Activated CD8-positive, alpha-beta T cell treated with anti-CD3 and anti-CD28 coated beads for 36 hours (primary cell): ENCODE measurements around the gene BAK1. TPM values are rescaled to one million over a fixed set of nuclear protein-coding genes. Genes with fewer than 3 reads are reported as not detected.

ENCODE experiments used
- ATAC-seq: fragments of 200-7000 bp; cut with Tn5 transposase; one replicate; pipeline ENCODE4 v1.10.0; 2021; ENCODE audit warnings: mild to moderate bottlenecking, moderate library complexity
- CTCF ChIA-PET: fragments of 350-600 bp; sonication (Branson Sonifier 250); formaldehyde crosslinking; loops from one replicate; lab custom pipeline; 2021; ENCODE audit warnings: antibody characterized with exemption; lab: Charles Lee
- POLR2A ChIA-PET: fragments of 350-600 bp; sonication (Branson Sonifier 250); formaldehyde crosslinking; loops from one replicate; lab custom pipeline; 2021; ENCODE audit warnings: antibody characterized with exemption; lab: Charles Lee
- DNase-seq: peaks from one replicate; pipeline ENCODE4 v3.0.0-alpha.2; 2020
- H3K27ac Mint-ChIP-seq: one replicate; pipeline ENCODE4 v1.8.0; 2021; ENCODE audit warnings: mild to moderate bottlenecking, mixed read lengths
- H3K27me3 Mint-ChIP-seq: one replicate; pipeline ENCODE4 v1.8.0; 2021; ENCODE audit warnings: mixed read lengths
- H3K36me3 Mint-ChIP-seq: one replicate; pipeline ENCODE4 v1.8.0; 2021; ENCODE audit warnings: low read depth, mixed read lengths
- H3K4me1 Mint-ChIP-seq: one replicate; pipeline ENCODE4 v1.8.0; 2021; ENCODE audit warnings: low read depth, mixed read lengths
- H3K4me3 Mint-ChIP-seq: one replicate; pipeline ENCODE4 v1.8.0; 2021; ENCODE audit warnings: mild to moderate bottlenecking, moderate library complexity, mixed read lengths
- H3K9me3 Mint-ChIP-seq: one replicate; pipeline ENCODE4 v1.8.0; 2021; ENCODE audit warnings: mixed read lengths
- CTCF ChIP-seq: fragments of 200-600 bp; IDR thresholded peaks from one replicate; pipeline ENCODE4 v1.8.0; 2022; ENCODE audit warnings: antibody characterized with exemption, mild to moderate bottlenecking
- intact Hi-C: fragments of 100-400 bp; cut with micrococcal nuclease; formaldehyde crosslinking; loops from one replicate; pipeline ENCODE4 v1.10.0; 2022
- total RNA-seq, 2 experiments: library from RNA; stranded (reverse); gene quantifications; one replicate each; pipeline ENCODE4 v1.2.3, GENCODE V29; 2021

Gene BAK1
- total RNA-seq, 2 experiments from 2014 or later: 33.8 to 34.3 TPM

DNA sequence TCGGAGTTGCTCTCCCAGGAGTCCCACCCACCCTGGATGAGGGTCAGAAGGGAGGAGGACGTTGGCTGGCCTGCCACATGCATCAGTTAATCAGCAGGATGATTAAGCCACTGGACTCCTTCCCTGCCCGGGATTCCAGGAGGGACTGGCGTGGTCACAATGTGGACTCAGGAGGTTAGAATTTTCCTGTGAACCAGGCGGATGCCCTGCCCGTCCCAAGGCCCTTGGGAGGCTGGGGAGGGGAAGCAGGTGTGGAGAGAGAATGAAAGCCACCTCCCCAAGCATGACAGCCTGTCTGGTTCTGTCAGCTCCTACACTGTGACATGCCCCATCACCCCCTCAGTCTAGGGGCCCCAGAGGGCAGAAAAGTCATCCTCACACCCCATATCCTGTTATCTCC lies 29.5 kb upstream of the BAK1 start:
- H3K27ac Mint-ChIP-seq: no peak overlapping the region

DNA sequence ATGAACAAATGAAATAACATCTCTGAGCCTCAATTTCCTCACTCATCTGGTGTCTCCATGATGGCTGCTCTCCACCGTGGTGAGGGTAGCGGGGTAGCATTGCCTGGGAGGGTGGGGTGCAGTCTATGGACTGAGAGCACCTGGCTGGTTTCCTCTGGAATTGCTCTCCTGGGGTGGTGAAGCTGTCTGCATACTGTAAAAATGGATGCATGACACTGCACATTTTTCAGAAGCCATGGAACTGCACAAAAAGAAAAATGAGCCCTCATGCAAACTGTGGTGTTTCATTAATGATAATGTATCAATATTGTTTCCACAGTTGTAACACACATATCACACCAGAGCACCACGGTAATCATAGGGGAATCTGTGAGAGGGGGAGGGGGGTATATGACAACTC lies 28.9 kb upstream of the BAK1 start:
- no peak for TF ChIP-seq CTCF
- Mint-ChIP-seq H3K36me3 (peaks cover 5% of the 10 kb centered on the region), H3K4me3 (no peak overlapping the region), H3K27ac (no peak overlapping the region), H3K27me3 (no peaks in the 10 kb centered on the region), H3K9me3 (peaks cover 7% of the 10 kb centered on the region), H3K4me1 (no peaks in the 10 kb centered on the region)
- no peak for ATAC-seq
- intact Hi-C loops: no loop called here
- DNase-seq: no peak
- CTCF ChIA-PET: interaction anchor here (2.0 to 3.3 kb wide), 3 partner anchors 10 to 21 kb away, joined by 7 to 74 read pairs (median 17); no protein-coding TSS in a partner anchor
- POLR2A ChIA-PET: no interaction called here

More for the DNA sequence above, 29.5 kb upstream of the BAK1 start:
- H3K9me3 Mint-ChIP-seq: peaks cover 7% of the 10 kb centered on the region
- intact Hi-C loops: no loop called here
- H3K36me3 Mint-ChIP-seq: peaks cover 5% of the 10 kb centered on the region
- POLR2A ChIA-PET: no interaction called here
- DNase-seq (no peak), ATAC-seq (no peak)
- CTCF ChIA-PET: no interaction called here
- no peak overlapping the region for H3K4me3 Mint-ChIP-seq
- no peaks in the 10 kb centered on the region for H3K4me1 Mint-ChIP-seq
- no peak for TF ChIP-seq CTCF
- H3K27me3 Mint-ChIP-seq: no peaks in the 10 kb centered on the region

DNA sequence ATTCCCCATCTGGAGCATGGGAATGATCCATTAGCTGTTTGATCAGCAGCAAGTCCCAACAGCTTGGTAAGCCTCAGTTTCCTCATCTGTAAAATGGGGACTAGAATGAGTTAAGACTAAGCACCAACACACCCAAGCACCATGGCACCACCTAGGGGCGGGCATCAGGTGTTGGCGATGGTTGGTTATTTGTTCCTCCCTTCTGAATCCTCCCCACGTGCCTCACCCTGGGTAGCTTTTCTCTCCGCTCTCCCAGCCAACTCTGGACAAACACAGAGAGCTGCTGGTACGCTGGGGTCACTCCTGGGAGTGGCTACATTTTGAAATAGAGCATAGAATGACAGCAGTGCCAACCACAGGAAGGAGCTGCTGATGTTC lies 27.7 kb upstream of the BAK1 start:
- ChIA-PET CTCF (interaction anchor here (0.6 to 3.3 kb wide), 23 partner anchors 9 to 372 kb away, joined by 3 to 74 read pairs (median 5); partner anchors contain the start of genes BAK1, ZBTB22 and ZBTB9), POLR2A (interaction anchor here (0.9 to 1.6 kb wide), 2 partner anchors 10 to 12 kb away, joined by 3 to 5 read pairs; no protein-coding TSS in a partner anchor)
- ATAC-seq (peak; percentile 84), DNase-seq (peak; percentile 70)
- Mint-ChIP-seq H3K4me1 (no peaks in the 10 kb centered on the region), H3K36me3 (peaks cover 5% of the 10 kb centered on the region), H3K4me3 (no peak overlapping the region), H3K27me3 (no peaks in the 10 kb centered on the region), H3K27ac (no peak overlapping the region), H3K9me3 (peaks cover 7% of the 10 kb centered on the region)
- peak; percentile 40 for TF ChIP-seq CTCF
- intact Hi-C loops: no loop called here

DNA sequence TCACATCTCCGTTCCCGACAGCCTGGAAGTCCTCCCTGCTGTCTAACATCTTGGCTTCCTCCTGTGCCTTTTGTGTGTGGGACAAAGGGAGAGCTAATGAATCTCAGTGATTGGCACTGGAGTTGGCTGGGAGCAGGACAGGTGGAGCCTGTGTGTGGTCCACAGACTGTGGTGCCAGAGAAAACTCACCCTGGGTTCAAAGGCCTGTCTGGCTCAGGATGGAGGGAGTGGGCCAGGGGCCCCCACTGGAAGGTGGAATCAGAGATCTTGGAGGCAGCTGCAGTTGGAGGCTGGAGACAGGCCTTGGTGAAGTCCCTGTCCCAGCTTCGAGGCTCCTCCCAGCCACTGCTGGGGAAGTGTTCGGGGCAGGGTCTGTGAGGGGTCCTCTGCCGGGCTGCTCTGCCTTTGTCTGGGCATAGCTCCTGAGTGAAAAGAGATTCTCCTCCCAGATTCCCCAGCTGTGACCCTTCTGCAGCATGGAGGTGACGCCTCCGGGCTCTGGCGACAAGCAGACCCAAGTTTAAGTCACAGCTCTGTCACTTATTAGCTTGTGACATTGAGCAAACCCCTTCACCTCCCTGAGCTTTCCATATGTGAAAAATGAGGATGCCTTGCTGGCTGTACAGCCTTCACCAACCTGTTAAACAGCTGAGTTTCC lies 27.2 kb upstream of the BAK1 start:
- CTCF ChIA-PET: interaction anchor here (0.7 to 3.3 kb wide), 19 partner anchors 9 to 372 kb away, joined by 3 to 74 read pairs (median 6); partner anchors contain the start of genes BAK1 and ZBTB22
- Mint-ChIP-seq H3K4me1 (no peaks in the 10 kb centered on the region), H3K27ac (no peak overlapping the region), H3K27me3 (no peaks in the 10 kb centered on the region), H3K36me3 (peaks cover 5% of the 10 kb centered on the region), H3K9me3 (peaks cover 7% of the 10 kb centered on the region), H3K4me3 (no peak overlapping the region)
- no peak for TF ChIP-seq CTCF
- intact Hi-C loops: no loop called here
- POLR2A ChIA-PET: interaction anchor here (0.9 to 1.6 kb wide), 4 partner anchors 9 to 101 kb away, joined by 3 to 8 read pairs (median 4); partner anchors contain the start of gene ITPR3
- DNase-seq (no peak), ATAC-seq (no peak)

GRCh38 chr6:33606642-33607041 lies 26.6 kb upstream of the BAK1 start:
- H3K27ac Mint-ChIP-seq: no peak overlapping the region

More at GRCh38 chr6:33606642-33607041, 26.6 kb upstream of the BAK1 start:
- intact Hi-C loops: no loop called here
- Mint-ChIP-seq H3K4me3 (no peak overlapping the region), H3K36me3 (peaks cover 5% of the 10 kb centered on the region), H3K9me3 (peaks cover 7% of the 10 kb centered on the region), H3K4me1 (no peaks in the 10 kb centered on the region), H3K27me3 (no peaks in the 10 kb centered on the region)
- ChIA-PET CTCF (interaction anchor here (1.2 to 3.3 kb wide), 10 partner anchors 8 to 49 kb away, joined by 3 to 74 read pairs (median 8); partner anchors contain the start of gene BAK1), POLR2A (interaction anchor here (1.1 to 1.6 kb wide), 3 partner anchors 9 to 102 kb away, joined by 3 to 8 read pairs (median 5); partner anchors contain the start of gene ITPR3)
- DNase-seq (no peak), ATAC-seq (no peak)
- TF ChIP-seq CTCF: no peak
